Measurements from ENCODE around the gene MEF2D. TPM values are rescaled to one million over a fixed set of nuclear protein-coding genes. Genes with fewer than 3 reads are reported as not detected.
A peak's percentile ranks its signal among the peaks of the same experiment; 100 is the strongest.

The MEF2D gene
- total and polyA plus RNA-seq, 7 donors, result 43.1 to 258 (median 126) TPM

GRCh38 chr1:156465747-156466365 is 34.7 kb downstream of the MEF2D start:
- ATAC-seq (peak in 3 of 4 donors; percentile 3 to 18 (median 8)), DNase-seq (no peak)
- 41 to 61% (median 46%) methylated on average over 16 to 17 of the region's 17 CpGs for WGBS, 3 donors
- Histone ChIP-seq H3K27ac (peak overlapping the region; percentile 63), H3K9me3 (no peaks in the 10 kb centered on the region), H3K4me3 (no peak overlapping the region), H3K4me1 (peaks cover 53% of the 10 kb centered on the region), H3K27me3 (ENCODE audit: insufficient read depth in 3 of 3, low read length in 2 of 3) (no peaks in the 10 kb centered on the region), H3K36me3 (ENCODE audit: insufficient read depth in 1 of 2, low read depth in 1 of 2) (peaks cover 4 to 63% of the 10 kb centered on the region in 2 donors)
- intact Hi-C loops (cut with DNase I), result no loop called here
- TF ChIP-seq CTCF (IDR thresholded peaks at IDR 0.05), result no peak

- Histone ChIP-seq H3K27ac (peak overlapping the region; percentile 63), H3K4me3 (no peak overlapping the region), H3K36me3 (ENCODE audit: insufficient read depth in 1 of 2, low read depth in 1 of 2) (peaks cover 4 to 53% of the 10 kb centered on the region in 2 donors), H3K27me3 (ENCODE audit: insufficient read depth in 3 of 3, low read length in 2 of 3) (no peaks in the 10 kb centered on the region), H3K9me3 (no peaks in the 10 kb centered on the region), H3K4me1 (peaks cover 49% of the 10 kb centered on the region)
- ATAC-seq, result peak in 2 of 4 donors; percentile 15 to 17
- 49 to 80% (median 56%) methylated on average over 9 of the region's 9 CpGs for WGBS, 3 donors
- no peak for DNase-seq
- TF ChIP-seq CTCF (IDR thresholded peaks at IDR 0.05), result no peak
- intact Hi-C loops (cut with DNase I), result loop anchor here in 1 of 2 donors (5.0 kb wide), 1 partner anchor 32 kb away; no protein-coding TSS in a partner anchor
These were observed 35.6 kb downstream of the MEF2D start for GRCh38 chr1:156464825-156465452.

- no peaks in the 10 kb centered on the region for H3K27me3 ChIP-seq (ENCODE audit: insufficient read depth in 3 of 3, low read length in 2 of 3)
- intact Hi-C loops (cut with DNase I), result loop anchor here in 1 of 2 donors (5.0 kb wide), 1 partner anchor 33 kb away; no protein-coding TSS in a partner anchor
- H3K9me3 ChIP-seq, result no peaks in the 10 kb centered on the region
- peak in 3 of 4 donors; percentile 5 to 20 (median 13) for ATAC-seq
- H3K4me1 ChIP-seq, result peaks cover 49% of the 10 kb centered on the region
- peak overlapping the region; percentile 63 for H3K27ac ChIP-seq
- TF ChIP-seq CTCF (IDR thresholded peaks at IDR 0.05), result no peak
- no peak overlapping the region for H3K4me3 ChIP-seq
- WGBS, 3 donors, result 41 to 54% (median 43%) methylated on average over 3 of the region's 3 CpGs
- DNase-seq, result no peak
- peaks cover 4 to 47% of the 10 kb centered on the region in 2 donors for H3K36me3 ChIP-seq (ENCODE audit: insufficient read depth in 1 of 2, low read depth in 1 of 2)
These were observed 36.2 kb downstream of the MEF2D start for GRCh38 chr1:156464335-156464734.

GRCh38 chr1:156463874-156464273 is 36.7 kb downstream of the MEF2D start:
- ATAC-seq (peak; percentile 15 to 71 (median 48)), DNase-seq (no peak)
- WGBS, 3 donors, result 38 to 45% (median 40%) methylated on average over 4 of the region's 4 CpGs
- Histone ChIP-seq H3K27ac (peak overlapping the region; percentile 63), H3K27me3 (ENCODE audit: insufficient read depth in 3 of 3, low read length in 2 of 3) (no peaks in the 10 kb centered on the region), H3K4me1 (peaks cover 49% of the 10 kb centered on the region), H3K9me3 (no peaks in the 10 kb centered on the region), H3K4me3 (no peak overlapping the region), H3K36me3 (ENCODE audit: insufficient read depth in 1 of 2, low read depth in 1 of 2) (peaks cover 4 to 43% of the 10 kb centered on the region in 2 donors)
- no peak for TF ChIP-seq CTCF (IDR thresholded peaks at IDR 0.05)
- intact Hi-C loops (cut with DNase I), result loop anchor here in 1 of 2 donors (5.0 kb wide), 1 partner anchor 33 kb away; no protein-coding TSS in a partner anchor

All from psoas muscle (tissue), 8 donors.